Activated naive CD4-positive, alpha-beta T cell treated with anti-CD3 and anti-CD28 coated beads for 36 hours (primary cell): Measurements from ENCODE around the gene C1QL4. TPM values are rescaled to one million over a fixed set of nuclear protein-coding genes. Genes with fewer than 3 reads are reported as not detected.
"Not testable (repeated sequence)": the region's sequence is repeated elsewhere in the genome, so short reads cannot be mapped to it uniquely, and the experiment has no call there.

Experiments used
- CTCF ChIA-PET: fragments of 350-600 bp; sonication (Branson Sonifier 250); formaldehyde crosslinking; loops from one replicate; lab custom pipeline; 2021; ENCODE audit warnings: antibody characterized with exemption; lab: Charles Lee
- DNase-seq: peaks from one replicate; pipeline ENCODE4 v3.0.0-alpha.2; 2020
- H3K27ac Mint-ChIP-seq: one replicate; pipeline ENCODE4 v1.8.0; 2021; ENCODE audit warnings: mild to moderate bottlenecking, mixed read lengths
- H3K27me3 Mint-ChIP-seq: one replicate; pipeline ENCODE4 v1.8.0; 2021; ENCODE audit warnings: low read depth, mixed read lengths
- H3K36me3 Mint-ChIP-seq: one replicate; pipeline ENCODE4 v1.8.0; 2021; ENCODE audit warnings: low read depth, mixed read lengths
- H3K4me1 Mint-ChIP-seq: one replicate; pipeline ENCODE4 v1.8.0; 2021; ENCODE audit warnings: low read depth, mixed read lengths
- H3K4me3 Mint-ChIP-seq: one replicate; pipeline ENCODE4 v1.8.0; 2021; ENCODE audit warnings: mild to moderate bottlenecking, moderate library complexity, mixed read lengths
- H3K9me3 Mint-ChIP-seq: one replicate; pipeline ENCODE4 v1.8.0; 2021; ENCODE audit warnings: mixed read lengths
- intact Hi-C: fragments of 100-400 bp; cut with micrococcal nuclease; formaldehyde crosslinking; loops from one replicate; pipeline ENCODE4 v1.15.1; 2023
- total RNA-seq, 2 experiments: library from RNA; stranded (reverse); gene quantifications; one replicate each; pipeline ENCODE4 v1.2.3, GENCODE V29; 2021

C1QL4 gene
- not detected for total RNA-seq

GRCh38 chr12:49336645-49337584 lies at the start of gene C1QL4:
TSS of gene C1QL4 (minus strand) at chr12:49337188. CDS start at chr12:49336477, 711 bp downstream.
- Mint-ChIP-seq H3K27ac (no peak within 1 kb of the TSS), H3K9me3 (no peaks in the 10 kb centered on the region), H3K36me3 (peaks cover 3% of the 10 kb centered on the region), H3K27me3 (peaks cover 78% of the 10 kb centered on the region), H3K4me3 (peak within 1 kb of the TSS; percentile 57), H3K4me1 (peaks cover 25% of the 10 kb centered on the region)
- CTCF ChIA-PET: interaction anchor here (0.7 to 4.3 kb wide), 11 partner anchors 8 to 198 kb away, joined by 3 to 66 read pairs (median 6); partner anchors contain the start of genes DNAJC22, PRPH, TROAP and TUBA1A
- peak; percentile 90 for DNase-seq
- intact Hi-C loops: loop anchor here (1.0 kb wide), 3 partner anchors 14 to 49 kb away; partner anchors contain the start of gene TROAP

GRCh38 chr12:49380184-49380583 lies 43.2 kb upstream of the C1QL4 start:
- H3K9me3 Mint-ChIP-seq, intact Hi-C loops, H3K4me1 Mint-ChIP-seq, DNase-seq, H3K27ac Mint-ChIP-seq, H3K36me3 Mint-ChIP-seq, H3K4me3 Mint-ChIP-seq, H3K27me3 Mint-ChIP-seq: not testable (repeated sequence)
- CTCF ChIA-PET: interaction anchor here (0.6 kb wide), 1 partner anchor 103 kb away, joined by 3 read pairs; no protein-coding TSS in a partner anchor

- CTCF ChIA-PET: interaction anchor here (1.0 to 1.4 kb wide), 3 partner anchors 12 to 124 kb away, joined by 3 to 4 read pairs (median 3); no protein-coding TSS in a partner anchor
- H3K27me3 Mint-ChIP-seq: no peaks in the 10 kb centered on the region
- no peak overlapping the region for H3K27ac Mint-ChIP-seq
- H3K36me3 Mint-ChIP-seq: peaks cover 2% of the 10 kb centered on the region
- no peak for DNase-seq
- no peaks in the 10 kb centered on the region for H3K4me1 Mint-ChIP-seq
- intact Hi-C loops: no loop called here
- H3K9me3 Mint-ChIP-seq: no peaks in the 10 kb centered on the region
- H3K4me3 Mint-ChIP-seq: no peak overlapping the region
These were observed 40.4 kb upstream of the C1QL4 start for GRCh38 chr12:49377386-49377785.

- no peak overlapping the region for H3K27ac Mint-ChIP-seq
- no peaks in the 10 kb centered on the region for H3K4me1 Mint-ChIP-seq
- H3K36me3 Mint-ChIP-seq: peaks cover 2% of the 10 kb centered on the region
- no peaks in the 10 kb centered on the region for H3K9me3 Mint-ChIP-seq
- DNase-seq: no peak
- intact Hi-C loops: no loop called here
- CTCF ChIA-PET: interaction anchor here (1.2 kb wide), 2 partner anchors 17 to 139 kb away, joined by 3 read pairs; no protein-coding TSS in a partner anchor
- no peak overlapping the region for H3K4me3 Mint-ChIP-seq
- H3K27me3 Mint-ChIP-seq: no peaks in the 10 kb centered on the region
These were observed 38.4 kb upstream of the C1QL4 start for GRCh38 chr12:49375406-49375805.

- H3K9me3 Mint-ChIP-seq: no peaks in the 10 kb centered on the region
- H3K4me3 Mint-ChIP-seq: no peak overlapping the region
- no peak for DNase-seq
- H3K36me3 Mint-ChIP-seq: peaks cover 3% of the 10 kb centered on the region
- H3K27me3 Mint-ChIP-seq: no peaks in the 10 kb centered on the region
- H3K27ac Mint-ChIP-seq: no peak overlapping the region
- CTCF ChIA-PET: interaction anchor here (2.1 kb wide), 1 partner anchor 12 kb away, joined by 13 read pairs; no protein-coding TSS in a partner anchor
- intact Hi-C loops: no loop called here
- H3K4me1 Mint-ChIP-seq: peaks cover 23% of the 10 kb centered on the region
These were observed 33.6 kb upstream of the C1QL4 start for GRCh38 chr12:49370539-49370938.

GRCh38 chr12:49369411-49370145 lies 32.6 kb upstream of the C1QL4 start:
- DNase-seq: peak; percentile 55
- Mint-ChIP-seq H3K27me3 (no peaks in the 10 kb centered on the region), H3K4me1 (peaks cover 23% of the 10 kb centered on the region), H3K9me3 (no peaks in the 10 kb centered on the region), H3K4me3 (no peak overlapping the region), H3K27ac (no peak overlapping the region), H3K36me3 (peaks cover 3% of the 10 kb centered on the region)
- CTCF ChIA-PET: interaction anchor here (0.7 to 2.1 kb wide), 4 partner anchors 11 to 143 kb away, joined by 3 to 13 read pairs (median 3); no protein-coding TSS in a partner anchor
- intact Hi-C loops: loop anchor here (5.0 kb wide), 3 partner anchors 83 to 458 kb away; partner anchors contain the start of gene NCKAP5L

- DNase-seq: no peak
- CTCF ChIA-PET: interaction anchor here (1.8 kb wide), 1 partner anchor 26 kb away, joined by 5 read pairs; no protein-coding TSS in a partner anchor
- Mint-ChIP-seq H3K4me1 (peaks cover 23% of the 10 kb centered on the region), H3K27me3 (no peaks in the 10 kb centered on the region), H3K9me3 (no peaks in the 10 kb centered on the region), H3K4me3 (peak overlapping the region; percentile 95), H3K36me3 (peaks cover 2% of the 10 kb centered on the region), H3K27ac (no peak overlapping the region)
- intact Hi-C loops: loop anchor here (5.0 kb wide), 3 partner anchors 84 to 459 kb away; partner anchors contain the start of gene NCKAP5L
These were observed 31.2 kb upstream of the C1QL4 start for GRCh38 chr12:49368240-49368600.

- Mint-ChIP-seq H3K27me3 (no peaks in the 10 kb centered on the region), H3K4me3 (peak within 1 kb of the TSS; percentile 95), H3K27ac (peak within 1 kb of the TSS; percentile 95), H3K4me1 (peaks cover 23% of the 10 kb centered on the region), H3K9me3 (no peaks in the 10 kb centered on the region), H3K36me3 (peaks cover 1% of the 10 kb centered on the region)
- peak; percentile 91 for DNase-seq
- CTCF ChIA-PET: interaction anchor here (0.7 to 2.6 kb wide), 7 partner anchors 10 to 147 kb away, joined by 3 to 16 read pairs (median 5); no protein-coding TSS in a partner anchor
- intact Hi-C loops: loop anchor here (1.0 to 5.0 kb wide), 7 partner anchors 21 to 460 kb away; partner anchors contain the start of genes DNAJC22, NCKAP5L and PRPF40B
These were observed 30.6 kb upstream of the C1QL4 start, which contains the start of gene SPATS2 for GRCh38 chr12:49367381-49368239. TSS of gene SPATS2 (plus strand) at chr12:49367462. CDS start at chr12:49461013, 93,551 bp downstream.

GRCh38 chr12:49366652-49367380 lies 29.8 kb upstream of the C1QL4 start:
- CTCF ChIA-PET: interaction anchor here (0.7 to 2.6 kb wide), 10 partner anchors 9 to 170 kb away, joined by 3 to 16 read pairs (median 5); partner anchors contain the start of gene C1QL4
- H3K4me3 Mint-ChIP-seq: peak overlapping the region; percentile 95
- H3K9me3 Mint-ChIP-seq: no peaks in the 10 kb centered on the region
- intact Hi-C loops: loop anchor here (1.0 to 5.0 kb wide), 8 partner anchors 20 to 460 kb away; partner anchors contain the start of genes DNAJC22, NCKAP5L, PRPF40B and TUBA1C
- H3K36me3 Mint-ChIP-seq: peaks cover 1% of the 10 kb centered on the region
- H3K27ac Mint-ChIP-seq: peak overlapping the region; percentile 95
- no peaks in the 10 kb centered on the region for H3K27me3 Mint-ChIP-seq
- peaks cover 23% of the 10 kb centered on the region for H3K4me1 Mint-ChIP-seq
- peak; percentile 90 for DNase-seq

- CTCF ChIA-PET: interaction anchor here (0.7 to 2.6 kb wide), 9 partner anchors 8 to 170 kb away, joined by 3 to 16 read pairs (median 5); partner anchors contain the start of gene C1QL4
- intact Hi-C loops: loop anchor here (1.0 to 5.0 kb wide), 7 partner anchors 19 to 461 kb away; partner anchors contain the start of genes DNAJC22, NCKAP5L, PRPF40B and TUBA1C
- peaks cover 23% of the 10 kb centered on the region for H3K4me1 Mint-ChIP-seq
- no peaks in the 10 kb centered on the region for H3K27me3 Mint-ChIP-seq
- H3K4me3 Mint-ChIP-seq: peak overlapping the region; percentile 95
- no peaks in the 10 kb centered on the region for H3K9me3 Mint-ChIP-seq
- DNase-seq: peak; percentile 21
- peak overlapping the region; percentile 95 for H3K27ac Mint-ChIP-seq
- H3K36me3 Mint-ChIP-seq: peaks cover 1% of the 10 kb centered on the region
These were observed 29.2 kb upstream of the C1QL4 start for GRCh38 chr12:49366096-49366651.
